WTC11 (cell line): ENCODE data around the gene TMEM128. TPM values are rescaled to one million over a fixed set of nuclear protein-coding genes. Genes with fewer than 3 reads are reported as not detected.

ENCODE experiments used
- ATAC-seq: fragments of 200-7000 bp; cut with Tn5 transposase; 2 replicates; pipeline ENCODE4 v1.10.0; 2021; ENCODE audit warnings: mild to moderate bottlenecking, moderate library complexity
- CTCF ChIA-PET: fragments of 300-600 bp; sonication (Branson Sonifier 250); formaldehyde crosslinking; loops from one replicate; lab custom pipeline; 2021; ENCODE audit warnings: antibody characterized with exemption; lab: Charles Lee
- POLR2A ChIA-PET: fragments of 350-600 bp; sonication (Branson Sonifier 250); formaldehyde crosslinking; loops from one replicate; lab custom pipeline; 2021; ENCODE audit warnings: antibody characterized with exemption; lab: Charles Lee
- DNase-seq: peaks from one replicate; pipeline ENCODE4 v3.0.0; 2021; ENCODE audit warnings: low spot score
- H3K27ac Mint-ChIP-seq: 2 replicates; pipeline ENCODE4 v1.8.0; 2021; ENCODE audit warnings: mixed read lengths
- H3K27me3 Mint-ChIP-seq: 2 replicates; pipeline ENCODE4 v1.8.0; 2021; ENCODE audit warnings: low read depth, mild to moderate bottlenecking, moderate library complexity, mixed read lengths
- H3K36me3 Mint-ChIP-seq: 2 replicates; pipeline ENCODE4 v1.8.0; 2021; ENCODE audit warnings: mixed read lengths
- H3K4me1 Mint-ChIP-seq: 2 replicates; pipeline ENCODE4 v1.8.0; 2022; ENCODE audit warnings: mixed read lengths
- H3K4me3 Mint-ChIP-seq: 2 replicates; pipeline ENCODE4 v1.8.0; 2021; ENCODE audit warnings: mild to moderate bottlenecking, moderate library complexity, mixed read lengths
- H3K9me3 Mint-ChIP-seq: 2 replicates; pipeline ENCODE4 v1.8.0; 2021; ENCODE audit warnings: mixed read lengths
- CREB1 ChIP-seq: sonication (generic); formaldehyde crosslinking; IDR thresholded peaks from 2 replicates; pipeline ENCODE4 v1.8.0; 2023; ENCODE audit warnings: mild to moderate bottlenecking, missing genetic modification reagents
- ERG ChIP-seq: fragments of 250-450 bp; sonication (Bioruptor Pico); IDR thresholded peaks from 2 replicates; pipeline ENCODE4 v1.8.0; 2021; ENCODE audit warnings: mild to moderate bottlenecking
- GRHL2 ChIP-seq: fragments of 250-450 bp; sonication (Bioruptor Pico); IDR thresholded peaks from 2 replicates; pipeline ENCODE4 v1.8.0; 2022; ENCODE audit warnings: mild to moderate bottlenecking, moderate library complexity; ENCODE audit not compliant: insufficient replicate concordance, severe bottlenecking
- JUN ChIP-seq: sonication (generic); formaldehyde crosslinking; IDR thresholded peaks from 2 replicates; pipeline ENCODE4 v1.8.0; 2023; ENCODE audit warnings: mild to moderate bottlenecking, missing genetic modification reagents
- MYBL2 ChIP-seq: sonication (generic); formaldehyde crosslinking; IDR thresholded peaks from 2 replicates; pipeline ENCODE4 v1.8.1; 2023; ENCODE audit warnings: mild to moderate bottlenecking, moderate library complexity, missing genetic modification reagents
- PRDM15 ChIP-seq: sonication (generic); formaldehyde crosslinking; IDR thresholded peaks from 2 replicates; pipeline ENCODE4 v1.8.0; 2022; ENCODE audit warnings: missing genetic modification reagents
- TP53 ChIP-seq: sonication (generic); formaldehyde crosslinking; IDR thresholded peaks from 2 replicates; pipeline ENCODE4 v1.8.1; 2023; ENCODE audit warnings: mild to moderate bottlenecking, missing genetic modification reagents
- ZBTB43 ChIP-seq: sonication (generic); formaldehyde crosslinking; IDR thresholded peaks from 2 replicates; pipeline ENCODE4 v1.8.1; 2023; ENCODE audit warnings: mild to moderate bottlenecking, missing genetic modification reagents
- ZNF138 ChIP-seq: sonication (generic); formaldehyde crosslinking; conservative IDR thresholded peaks from 2 replicates; pipeline ENCODE4 v1.8.1; 2022; ENCODE audit warnings: mild to moderate bottlenecking, moderate library complexity, missing genetic modification reagents
- ZNF396 ChIP-seq: fragments of 250-450 bp; sonication (Bioruptor Pico); IDR thresholded peaks from 2 replicates; pipeline ENCODE4 v1.8.0; 2021; ENCODE audit warnings: mild to moderate bottlenecking, moderate library complexity, borderline replicate concordance
- total RNA-seq: library from RNA; stranded (reverse); gene quantifications from 3 replicates; pipeline ENCODE4 v1.2.3, GENCODE V29; 2021
- TF ChIP-seq, protein P1 (sequence below): sonication (generic); formaldehyde crosslinking; IDR thresholded peaks from 2 replicates; pipeline ENCODE4 v1.8.1; 2022; ENCODE audit warnings: low read depth, missing genetic modification reagents, borderline replicate concordance
- TF ChIP-seq, protein P2 (sequence below): sonication (generic); formaldehyde crosslinking; IDR thresholded peaks from 2 replicates; pipeline ENCODE4 v1.8.1; 2023; ENCODE audit warnings: mild to moderate bottlenecking, missing genetic modification reagents
- TF ChIP-seq, protein P3 (sequence below): sonication (generic); formaldehyde crosslinking; IDR thresholded peaks from 2 replicates; pipeline ENCODE4 v1.8.1; 2023; ENCODE audit warnings: mild to moderate bottlenecking, moderate library complexity, missing genetic modification reagents
- TF ChIP-seq, protein P4 (sequence below): sonication (generic); formaldehyde crosslinking; IDR thresholded peaks from 2 replicates; pipeline ENCODE4 v1.8.0; 2022; ENCODE audit warnings: mild to moderate bottlenecking, missing genetic modification reagents

TMEM128 gene
- total RNA-seq, 1 experiment from 2014 or later: 21.1 TPM

GRCh38 chr4:4293279-4293678, 45.3 kb upstream of the TMEM128 start:
- TF ChIP-seq ZBTB43 (CRISPR knock-in tag) (no peak), ZNF138 (CRISPR knock-in tag) (no peak), GRHL2 (no peak), MYBL2 (CRISPR knock-in tag) (no peak), TP53 (CRISPR knock-in tag) (no peak), JUN (CRISPR knock-in tag) (no peak), CREB1 (CRISPR knock-in tag) (no peak), ERG (CRISPR knock-in tag) (no peak), PRDM15 (CRISPR knock-in tag) (no peak), ZNF396 (no peak)
- TF ChIP-seq, protein P1, sequence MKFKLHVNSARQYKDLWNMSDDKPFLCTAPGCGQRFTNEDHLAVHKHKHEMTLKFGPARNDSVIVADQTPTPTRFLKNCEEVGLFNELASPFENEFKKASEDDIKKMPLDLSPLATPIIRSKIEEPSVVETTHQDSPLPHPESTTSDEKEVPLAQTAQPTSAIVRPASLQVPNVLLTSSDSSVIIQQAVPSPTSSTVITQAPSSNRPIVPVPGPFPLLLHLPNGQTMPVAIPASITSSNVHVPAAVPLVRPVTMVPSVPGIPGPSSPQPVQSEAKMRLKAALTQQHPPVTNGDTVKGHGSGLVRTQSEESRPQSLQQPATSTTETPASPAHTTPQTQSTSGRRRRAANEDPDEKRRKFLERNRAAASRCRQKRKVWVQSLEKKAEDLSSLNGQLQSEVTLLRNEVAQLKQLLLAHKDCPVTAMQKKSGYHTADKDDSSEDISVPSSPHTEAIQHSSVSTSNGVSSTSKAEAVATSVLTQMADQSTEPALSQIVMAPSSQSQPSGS: no peak
- TF ChIP-seq, protein P2, sequence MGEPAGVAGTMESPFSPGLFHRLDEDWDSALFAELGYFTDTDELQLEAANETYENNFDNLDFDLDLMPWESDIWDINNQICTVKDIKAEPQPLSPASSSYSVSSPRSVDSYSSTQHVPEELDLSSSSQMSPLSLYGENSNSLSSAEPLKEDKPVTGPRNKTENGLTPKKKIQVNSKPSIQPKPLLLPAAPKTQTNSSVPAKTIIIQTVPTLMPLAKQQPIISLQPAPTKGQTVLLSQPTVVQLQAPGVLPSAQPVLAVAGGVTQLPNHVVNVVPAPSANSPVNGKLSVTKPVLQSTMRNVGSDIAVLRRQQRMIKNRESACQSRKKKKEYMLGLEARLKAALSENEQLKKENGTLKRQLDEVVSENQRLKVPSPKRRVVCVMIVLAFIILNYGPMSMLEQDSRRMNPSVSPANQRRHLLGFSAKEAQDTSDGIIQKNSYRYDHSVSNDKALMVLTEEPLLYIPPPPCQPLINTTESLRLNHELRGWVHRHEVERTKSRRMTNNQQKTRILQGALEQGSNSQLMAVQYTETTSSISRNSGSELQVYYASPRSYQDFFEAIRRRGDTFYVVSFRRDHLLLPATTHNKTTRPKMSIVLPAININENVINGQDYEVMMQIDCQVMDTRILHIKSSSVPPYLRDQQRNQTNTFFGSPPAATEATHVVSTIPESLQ (CRISPR knock-in tag): no peak
- TF ChIP-seq, protein P3, sequence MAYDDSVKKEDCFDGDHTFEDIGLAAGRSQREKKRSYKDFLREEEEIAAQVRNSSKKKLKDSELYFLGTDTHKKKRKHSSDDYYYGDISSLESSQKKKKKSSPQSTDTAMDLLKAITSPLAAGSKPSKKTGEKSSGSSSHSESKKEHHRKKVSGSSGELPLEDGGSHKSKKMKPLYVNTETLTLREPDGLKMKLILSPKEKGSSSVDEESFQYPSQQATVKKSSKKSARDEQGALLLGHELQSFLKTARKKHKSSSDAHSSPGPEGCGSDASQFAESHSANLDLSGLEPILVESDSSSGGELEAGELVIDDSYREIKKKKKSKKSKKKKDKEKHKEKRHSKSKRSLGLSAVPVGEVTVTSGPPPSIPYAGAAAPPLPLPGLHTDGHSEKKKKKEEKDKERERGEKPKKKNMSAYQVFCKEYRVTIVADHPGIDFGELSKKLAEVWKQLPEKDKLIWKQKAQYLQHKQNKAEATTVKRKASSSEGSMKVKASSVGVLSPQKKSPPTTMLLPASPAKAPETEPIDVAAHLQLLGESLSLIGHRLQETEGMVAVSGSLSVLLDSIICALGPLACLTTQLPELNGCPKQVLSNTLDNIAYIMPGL (CRISPR knock-in tag): no peak
- TF ChIP-seq, protein P4, sequence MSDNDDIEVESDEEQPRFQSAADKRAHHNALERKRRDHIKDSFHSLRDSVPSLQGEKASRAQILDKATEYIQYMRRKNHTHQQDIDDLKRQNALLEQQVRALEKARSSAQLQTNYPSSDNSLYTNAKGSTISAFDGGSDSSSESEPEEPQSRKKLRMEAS (CRISPR knock-in tag): no peak
- Mint-ChIP-seq H3K4me3 (no peak overlapping the region), H3K9me3 (peaks cover 12% of the 10 kb centered on the region), H3K36me3 (peaks cover 10% of the 10 kb centered on the region), H3K4me1 (peaks cover 18% of the 10 kb centered on the region), H3K27ac (no peak overlapping the region), H3K27me3 (no peaks in the 10 kb centered on the region)
- DNase-seq: no peak
- CTCF ChIA-PET: interaction anchor here (0.6 kb wide), 1 partner anchor 448 kb away, joined by 3 read pairs; no protein-coding TSS in a partner anchor
- no peak for ATAC-seq
- POLR2A ChIA-PET: no interaction called here
